ENCODE measurements around the gene FYTTD1.

DNA sequence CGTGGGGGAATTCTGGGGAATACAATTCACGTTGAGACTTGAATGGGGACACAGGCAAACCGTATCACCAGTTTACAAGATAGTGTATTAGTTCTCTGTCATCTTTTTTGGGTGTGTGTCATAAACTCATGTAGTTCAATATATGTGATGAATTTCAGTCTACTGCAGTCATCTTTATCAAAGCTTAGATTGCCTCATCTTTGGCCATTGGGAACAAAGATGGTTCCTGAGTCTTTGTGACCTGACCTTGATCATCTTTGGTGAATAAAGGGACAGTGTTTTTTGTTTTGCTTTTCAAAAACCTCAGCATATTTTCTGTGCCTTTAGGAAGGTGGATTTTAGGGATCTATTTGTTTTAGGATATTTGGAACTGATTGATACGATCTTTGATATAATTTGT, 64.7 kb downstream of the FYTTD1 start:
- no peak for TF ChIP-seq EZH2 (IDR thresholded peaks at IDR 0.05; ENCODE audit: low read length, missing control alignments)
- TF ChIP-seq, protein P1, sequence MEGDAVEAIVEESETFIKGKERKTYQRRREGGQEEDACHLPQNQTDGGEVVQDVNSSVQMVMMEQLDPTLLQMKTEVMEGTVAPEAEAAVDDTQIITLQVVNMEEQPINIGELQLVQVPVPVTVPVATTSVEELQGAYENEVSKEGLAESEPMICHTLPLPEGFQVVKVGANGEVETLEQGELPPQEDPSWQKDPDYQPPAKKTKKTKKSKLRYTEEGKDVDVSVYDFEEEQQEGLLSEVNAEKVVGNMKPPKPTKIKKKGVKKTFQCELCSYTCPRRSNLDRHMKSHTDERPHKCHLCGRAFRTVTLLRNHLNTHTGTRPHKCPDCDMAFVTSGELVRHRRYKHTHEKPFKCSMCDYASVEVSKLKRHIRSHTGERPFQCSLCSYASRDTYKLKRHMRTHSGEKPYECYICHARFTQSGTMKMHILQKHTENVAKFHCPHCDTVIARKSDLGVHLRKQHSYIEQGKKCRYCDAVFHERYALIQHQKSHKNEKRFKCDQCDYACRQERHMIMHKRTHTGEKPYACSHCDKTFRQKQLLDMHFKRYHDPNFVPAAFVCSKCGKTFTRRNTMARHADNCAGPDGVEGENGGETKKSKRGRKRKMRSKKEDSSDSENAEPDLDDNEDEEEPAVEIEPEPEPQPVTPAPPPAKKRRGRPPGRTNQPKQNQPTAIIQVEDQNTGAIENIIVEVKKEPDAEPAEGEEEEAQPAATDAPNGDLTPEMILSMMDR (conservative IDR thresholded peaks at IDR 0.05 in 1 of 2, IDR thresholded peaks at IDR 0.05 in 1 of 2; ENCODE audit: low read depth in 1 of 2, low read length in 2 of 2) = no peak
